B cell (primary cell): ENCODE measurements around the gene RAD50. TPM values are rescaled to one million over a fixed set of nuclear protein-coding genes. Genes with fewer than 3 reads are reported as not detected.
A peak's percentile ranks its signal among the peaks of the same experiment; 100 is the strongest.

Experiments used
- ATAC-seq: fragments of 200-7000 bp; cut with Tn5 transposase; one replicate; pipeline ENCODE4 v1.10.0; 2021; ENCODE audit warnings: low read depth, mild to moderate bottlenecking, moderate number of reproducible peaks, moderate library complexity
- CTCF ChIA-PET: fragments of 350-600 bp; sonication (Branson Sonifier 250); formaldehyde crosslinking; loops from one replicate; lab custom pipeline; 2021; ENCODE audit warnings: antibody characterized with exemption, inconsistent platforms; lab: Charles Lee
- POLR2A ChIA-PET: fragments of 350-600 bp; sonication (Branson Sonifier 250); formaldehyde crosslinking; loops from one replicate; lab custom pipeline; 2021; ENCODE audit warnings: antibody characterized with exemption; lab: Charles Lee
- DNase-seq: peaks from one replicate; pipeline ENCODE4 v3.0.0; 2013
- H2AFZ ChIP-seq: 2 replicates; pipeline ENCODE4 v1.6.1; 2012; ENCODE audit warnings: mild to moderate bottlenecking, low read depth, low read length; ENCODE audit not compliant: insufficient read depth, poor library complexity, severe bottlenecking
- H3K27ac ChIP-seq, 2 donors: 1 replicate in 1 of 2; 2 replicates in 1 of 2; pipeline ENCODE4 v1.5.1; 2012 to 2013; ENCODE audit warnings: low read length in 2 of 2, mild to moderate bottlenecking in 2 of 2, moderate library complexity in 1 of 2
- H3K27me3 ChIP-seq, 4 experiments: fragments of 200-600 bp in 1 of 4; sonication (generic) in 1 of 4; replicated peaks in 1 of 4; 1 replicate in 2 of 4; 2 replicates in 2 of 4; pipeline versions ENCODE4 v1.6.1 to v1.7.0; 2013 to 2016; ENCODE audit warnings: low read length in 3 of 4, mild to moderate bottlenecking in 2 of 4, mixed read lengths in 1 of 4, moderate library complexity in 1 of 4; ENCODE audit not compliant: insufficient read depth in 4 of 4, control insufficient read depth in 3 of 4; ENCODE audit errors: control extremely low read depth in 1 of 4
- H3K36me3 ChIP-seq, 2 experiments: replicated peaks in 1 of 2; 1 replicate in 1 of 2; 2 replicates in 1 of 2; pipeline versions ENCODE4 v1.6.1 to v1.7.1; 2013; ENCODE audit warnings: low read length in 1 of 2; ENCODE audit not compliant: insufficient read depth in 2 of 2, control insufficient read depth in 1 of 2; ENCODE audit errors: control extremely low read depth in 1 of 2, extremely low read depth in 1 of 2
- H3K4me1 ChIP-seq, 2 donors: fragments of 200-600 bp in 1 of 2; sonication (generic) in 1 of 2; 1 replicate in 1 of 2; 2 replicates in 1 of 2; pipeline versions ENCODE4 v1.5.1 to v1.6.1; 2013 to 2017; ENCODE audit warnings: low read length in 2 of 2; ENCODE audit not compliant: control insufficient read depth in 2 of 2, insufficient read depth in 2 of 2
- H3K4me2 ChIP-seq: replicated peaks from 2 replicates; pipeline ENCODE3; 2012; ENCODE audit warnings: mild to moderate bottlenecking, low read depth, low read length; ENCODE audit not compliant: poor library complexity, severe bottlenecking
- H3K4me3 ChIP-seq, 5 experiments: fragments of 200-600 bp in 1 of 5; sonication (generic) in 1 of 5; 1 replicate in 3 of 5; 2 replicates in 2 of 5; pipeline versions ENCODE4 v1.5.1 to v1.7.0; 2011 to 2016; ENCODE audit warnings: low read length in 4 of 5, mild to moderate bottlenecking in 4 of 5, low read depth in 2 of 5, control low read depth in 1 of 5, moderate library complexity in 1 of 5; ENCODE audit not compliant: insufficient read depth in 1 of 5; ENCODE audit errors: control extremely low read depth in 1 of 5, extremely low read depth in 1 of 5
- H3K79me2 ChIP-seq: fragments of 200-600 bp; sonication (generic); one replicate; pipeline ENCODE4 v1.6.0; 2016; ENCODE audit warnings: low read length; ENCODE audit not compliant: control insufficient read depth, insufficient read depth
- H3K9ac ChIP-seq: fragments of 200-600 bp; sonication (generic); 2 replicates; pipeline ENCODE4 v1.6.1; 2017; ENCODE audit warnings: mild to moderate bottlenecking, low read length, moderate library complexity
- H3K9me3 ChIP-seq, 3 donors: one replicate each; pipeline versions ENCODE4 v1.6.1 to v1.7.1; 2013; ENCODE audit warnings: low read length in 2 of 3; ENCODE audit not compliant: control insufficient read depth in 2 of 3, insufficient read depth in 1 of 3; ENCODE audit errors: control extremely low read depth in 1 of 3
- H4K20me1 ChIP-seq: 2 replicates; pipeline ENCODE4 v1.6.0; 2012; ENCODE audit warnings: mild to moderate bottlenecking, low read length; ENCODE audit not compliant: insufficient read depth, control insufficient read depth, poor library complexity, severe bottlenecking
- H3K27ac Mint-ChIP-seq: one replicate; pipeline ENCODE4 v1.8.0; 2021; ENCODE audit warnings: mixed read lengths
- H3K27me3 Mint-ChIP-seq: one replicate; pipeline ENCODE4 v1.8.0; 2021; ENCODE audit warnings: mixed read lengths
- H3K4me1 Mint-ChIP-seq: one replicate; pipeline ENCODE4 v1.8.0; 2021; ENCODE audit warnings: mixed read lengths
- H3K4me3 Mint-ChIP-seq: one replicate; pipeline ENCODE4 v1.8.0; 2021; ENCODE audit warnings: mixed read lengths
- H3K9me3 Mint-ChIP-seq: one replicate; pipeline ENCODE4 v1.8.0; 2022; ENCODE audit warnings: mixed read lengths; ENCODE audit not compliant: insufficient read depth
- CTCF ChIP-seq: fragments of 200-600 bp; IDR thresholded peaks from one replicate; pipeline ENCODE4 v1.8.0; 2022; ENCODE audit warnings: antibody characterized with exemption, mild to moderate bottlenecking
- EZH2 ChIP-seq: IDR thresholded peaks from 2 replicates; pipeline ENCODE4 v1.6.1; 2012; ENCODE audit warnings: borderline replicate concordance, low read depth, mild to moderate bottlenecking, moderate library complexity, low read length; ENCODE audit not compliant: insufficient read depth, poor library complexity, severe bottlenecking
- WGBS: methylation state at CpG from one replicate; pipeline ENCODE4 v1.1.5; 2013; ENCODE audit warnings: missing lambda C conversion rate; ENCODE audit not compliant: insufficient coverage; 5-methylcytosine and 5-hydroxymethylcytosine counted together
- intact Hi-C: fragments of 100-400 bp; cut with micrococcal nuclease; formaldehyde crosslinking; loops from one replicate; pipeline ENCODE4 v1.10.0; 2022
- polyA plus RNA-seq: library from polyadenylated mRNA; depleted of rRNA; stranded (reverse); fragments of >200 nt; gene quantifications from 2 replicates; pipeline ENCODE4 v1.2.3, GENCODE V29; 2012
- total RNA-seq, 2 donors: library from RNA; stranded (reverse); fragments of 120-200 nt in 1 of 2; gene quantifications; 1 replicate in 1 of 2; 2 replicates in 1 of 2; pipeline versions ENCODE4 v1.2.3 to v1.2.4, GENCODE V29; 2013 to 2022

The RAD50 gene
- total and polyA plus RNA-seq, 2 donors (not counting 1 experiment from before 2014, with no cell fraction given): 11.2 to 32.7 TPM

- peaks cover 26% of the 10 kb centered on the region for H3K4me1 Mint-ChIP-seq
- ChIA-PET CTCF (interaction anchor here (0.6 to 1.0 kb wide), 3 partner anchors 8 to 180 kb away, joined by 3 read pairs; partner anchors contain the start of genes IRF1 and KIF3A), POLR2A (interaction anchor here (0.5 to 1.0 kb wide), 3 partner anchors 31 to 451 kb away, joined by 3 to 8 read pairs (median 4); no protein-coding TSS in a partner anchor)
- peak overlapping the region; percentile 99 for H2AFZ ChIP-seq
- H3K4me3 Mint-ChIP-seq: peak overlapping the region; percentile 96
- H3K27me3 ChIP-seq: no peaks in the 10 kb centered on the region
- no peak for DNase-seq
- peaks cover 8 to 21% of the 10 kb centered on the region in 2 donors for H3K4me1 ChIP-seq
- H3K9ac ChIP-seq: peak overlapping the region; percentile 95
- peak overlapping the region; percentile 72 to 88 for H3K27ac ChIP-seq
- peak; percentile 18 for ATAC-seq
- no peaks in the 10 kb centered on the region for H3K27me3 Mint-ChIP-seq
- TF ChIP-seq EZH2 (no peak), CTCF (no peak)
- intact Hi-C loops: loop anchor here (2.0 to 5.0 kb wide), 3 partner anchors 179 to 495 kb away; partner anchors contain the start of genes GDF9, HSPA4, KIF3A and UQCRQ
- peaks cover 5% of the 10 kb centered on the region for H3K9me3 Mint-ChIP-seq
- peak overlapping the region; percentile 62 to 88 (median 81) for H3K4me3 ChIP-seq
- H3K79me2 ChIP-seq: peaks cover 30% of the 10 kb centered on the region
- H4K20me1 ChIP-seq: no peaks in the 10 kb centered on the region
- H3K4me2 ChIP-seq: peak overlapping the region; percentile 93
- H3K27ac Mint-ChIP-seq: peak overlapping the region; percentile 97
- peaks cover 0 to 8% (median 0%) of the 10 kb centered on the region in 3 donors for H3K9me3 ChIP-seq
- H3K36me3 ChIP-seq: peaks cover 11 to 20% of the 10 kb centered on the region in 2 experiments
- WGBS: 7% methylated on average over 10 of the region's 15 CpGs
These were observed 848 bp downstream of the RAD50 start for GRCh38 chr5:132557478-132558172.
